HG02870 (cell line): ENCODE measurements around the gene PGA5.
"Not testable (repeated sequence)": the region's sequence is repeated elsewhere in the genome, so short reads cannot be mapped to it uniquely, and the experiment has no call there.

Source experiments
- ATAC-seq: cut with Tn5 transposase; IDR thresholded peaks from one replicate; pipeline ENCODE4 v1.9.1; 2021; ENCODE audit warnings: mild to moderate bottlenecking, moderate library complexity; ENCODE audit not compliant: unreplicated experiment

Gene PGA5

DNA sequence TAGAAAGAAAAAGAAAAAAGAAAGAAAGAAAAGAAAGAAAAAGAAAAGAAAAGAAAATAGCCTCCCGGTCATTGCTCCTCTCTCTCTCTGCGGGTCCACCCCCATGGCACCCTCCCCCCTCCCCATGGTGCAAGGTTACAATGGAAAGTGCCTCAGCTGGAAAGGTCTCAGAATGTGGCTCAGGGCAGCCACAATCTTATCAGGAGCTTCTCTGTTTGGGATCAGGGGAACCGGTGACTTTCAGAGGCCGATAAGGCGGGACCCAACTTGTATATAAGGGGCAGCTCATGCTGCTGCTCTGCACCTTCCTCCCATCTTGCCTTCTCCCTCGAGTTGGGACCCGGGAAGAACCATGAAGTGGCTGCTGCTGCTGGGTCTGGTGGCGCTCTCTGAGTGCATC lies at the start of gene PGA5:
TSS of gene PGA5 (plus strand) at position 301 of the 400 bp plus-strand sequence. CDS start at position 353, 52 bp downstream.
- not testable (repeated sequence) for ATAC-seq

DNA sequence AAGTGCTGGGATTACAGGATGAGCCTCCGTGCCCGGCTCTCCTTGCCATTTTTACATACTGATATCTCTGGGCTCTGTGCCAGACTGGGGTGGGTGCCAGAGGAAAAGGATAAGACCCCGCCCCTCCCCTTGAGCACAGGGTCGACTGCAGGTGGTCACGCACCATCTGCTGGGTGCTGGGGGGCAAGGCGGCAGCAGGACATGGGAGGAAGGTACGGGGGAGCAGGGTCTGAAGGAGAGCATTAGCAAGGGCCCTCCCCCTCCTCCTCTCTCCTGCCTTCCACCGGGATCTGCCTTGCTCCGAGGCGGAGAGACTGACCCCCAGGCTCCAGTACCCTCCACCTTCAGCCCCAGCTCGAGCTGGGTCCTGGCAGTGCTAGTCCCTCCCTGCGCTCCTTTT lies 47.4 kb upstream of the PGA5 start:
- ATAC-seq, result no peak

DNA sequence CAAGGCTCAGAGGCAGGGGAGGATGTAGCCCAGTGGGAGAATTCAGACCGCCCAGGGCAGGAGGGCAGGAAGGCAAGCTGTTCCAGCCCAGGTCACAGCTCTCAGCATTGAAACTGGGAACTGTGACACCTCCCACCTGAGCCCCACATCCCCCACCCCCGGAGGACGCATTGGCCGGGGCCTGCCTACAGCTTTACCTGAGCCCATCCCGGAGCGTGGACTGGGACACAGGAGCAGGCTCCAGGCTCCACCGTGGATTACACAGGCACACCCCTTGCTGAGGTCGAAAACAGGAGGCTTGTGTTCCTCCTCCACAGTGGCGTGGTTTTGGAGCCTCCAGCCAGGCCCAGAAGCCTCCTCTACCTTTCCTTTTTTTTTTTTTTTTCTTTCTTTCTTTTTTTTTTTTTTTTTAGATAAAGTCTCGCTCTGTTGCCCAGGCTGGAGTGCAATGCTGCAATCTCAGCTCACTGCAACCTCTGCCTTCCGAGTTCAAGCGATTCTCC lies 46.8 kb upstream of the PGA5 start:
- ATAC-seq, result no peak

DNA sequence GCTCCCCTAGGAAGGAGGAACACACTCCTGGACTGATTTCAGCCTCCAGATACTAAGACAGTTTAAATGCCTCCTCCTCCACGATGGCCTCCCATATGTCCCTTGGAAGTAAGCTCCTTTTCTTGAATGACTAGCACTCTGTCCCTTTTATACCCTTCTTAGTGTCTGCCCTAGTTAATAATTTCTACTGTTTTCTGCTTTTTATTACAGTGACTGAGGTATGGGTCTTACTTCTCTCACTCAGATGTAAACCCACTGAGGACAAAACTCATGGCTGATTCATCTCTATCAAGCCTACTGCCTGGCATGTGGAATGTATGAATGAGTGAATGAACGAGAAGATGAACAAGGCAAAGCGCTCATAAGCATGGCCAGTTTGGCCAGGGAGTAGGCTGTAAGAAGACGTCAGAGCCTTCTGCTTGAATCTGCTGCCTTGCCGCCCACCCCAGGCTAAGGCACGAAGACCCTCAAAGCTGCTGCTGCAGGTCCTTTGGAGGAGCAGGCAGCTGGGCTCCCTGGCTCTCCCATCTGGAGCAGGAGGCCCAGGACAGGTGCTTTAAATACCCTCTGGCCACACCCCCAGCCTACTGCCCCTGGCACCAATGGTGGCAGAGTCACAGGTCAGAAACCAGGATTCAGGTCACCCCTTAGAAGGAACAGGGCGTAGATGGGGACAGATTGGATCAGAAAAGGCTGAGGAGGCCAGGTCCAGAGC lies 45.8 kb upstream of the PGA5 start:
- no peak for ATAC-seq

DNA sequence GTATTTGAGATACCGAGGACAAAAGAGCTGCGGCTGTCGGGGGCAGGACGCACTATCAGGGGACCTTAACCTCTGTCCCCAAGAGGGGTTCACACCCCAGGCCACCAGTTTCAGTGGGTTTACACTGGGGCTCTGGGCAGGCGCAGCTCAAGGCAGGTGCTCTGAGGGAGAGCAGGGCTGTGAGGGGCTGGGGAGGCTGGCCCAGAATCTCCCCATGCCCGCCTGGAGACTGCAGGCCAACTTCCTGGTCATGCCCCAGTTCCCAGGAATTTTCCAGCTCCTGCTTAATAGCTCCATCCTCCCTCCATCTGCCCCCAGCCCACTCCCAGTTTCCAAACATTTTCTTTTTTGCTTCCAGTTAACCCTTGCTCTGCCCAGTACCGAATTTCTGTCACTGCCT lies 45.3 kb upstream of the PGA5 start:
- ATAC-seq, result no peak

DNA sequence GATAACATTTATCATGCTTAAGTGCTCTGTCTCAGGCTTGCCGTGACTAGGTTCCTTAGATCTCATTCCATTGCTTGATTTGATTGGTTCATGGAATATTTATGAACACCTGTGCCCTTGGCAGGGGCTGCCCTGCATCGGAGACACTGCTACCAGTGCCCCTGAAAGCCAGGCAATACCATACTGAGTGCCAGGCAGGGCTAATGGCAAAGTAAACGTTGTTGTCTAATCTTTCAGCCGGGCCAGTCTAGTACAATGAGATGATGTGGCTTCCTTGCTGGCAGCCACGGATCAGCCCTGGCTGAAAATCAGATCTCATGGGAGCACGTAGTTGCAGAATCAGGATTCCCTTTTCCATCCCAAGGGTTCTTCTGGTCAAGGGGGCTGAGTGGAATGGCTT lies 42.6 kb upstream of the PGA5 start:
- no peak for ATAC-seq

DNA sequence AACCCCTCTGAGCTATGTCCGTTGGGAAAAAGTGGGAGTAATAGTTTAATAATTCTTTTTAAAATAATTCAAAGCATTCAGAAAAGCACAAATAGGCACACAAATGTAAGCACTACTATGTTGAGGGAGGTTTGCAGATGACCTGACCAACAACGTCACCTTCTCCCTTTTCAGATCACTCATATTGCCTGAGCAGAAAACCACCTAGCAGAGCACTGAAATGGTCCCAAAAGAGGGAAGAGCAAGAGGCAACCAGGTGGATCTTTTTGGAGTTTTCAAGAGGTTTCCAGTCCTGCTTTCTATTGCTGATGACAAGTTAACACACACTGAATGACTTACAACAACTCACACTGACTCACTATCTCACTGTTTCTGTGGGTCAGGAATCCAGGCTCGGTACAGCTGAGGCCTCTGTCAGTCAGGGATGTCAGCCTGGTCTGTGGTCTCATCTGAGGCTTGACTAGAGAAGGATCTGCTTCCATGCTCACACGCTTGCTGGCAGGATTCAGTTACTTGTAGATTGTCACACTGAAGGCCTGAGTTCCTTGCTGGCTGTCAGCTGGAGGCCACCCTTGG lies 41.9 kb upstream of the PGA5 start:
- no peak for ATAC-seq

DNA sequence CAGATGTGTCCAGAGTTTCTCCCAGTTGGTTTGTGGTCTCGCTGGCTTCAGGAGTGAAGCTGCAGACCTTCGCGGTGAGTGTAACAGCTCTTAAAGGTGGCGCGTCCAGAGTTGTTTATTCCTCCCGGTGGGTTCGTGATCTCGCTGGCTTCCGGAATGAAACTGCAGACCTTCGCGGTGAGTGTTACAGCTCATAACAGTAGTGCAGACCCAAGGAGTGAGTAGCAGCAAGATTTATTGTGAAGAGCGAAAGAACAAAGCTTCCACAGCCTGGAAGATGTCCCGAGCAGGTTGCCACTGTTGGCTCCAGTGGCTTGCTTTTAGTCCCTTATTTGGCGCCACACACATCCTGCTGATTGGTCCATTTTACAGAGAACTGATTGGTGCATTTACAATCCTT lies 39.5 kb upstream of the PGA5 start:
- ATAC-seq, result no peak

DNA sequence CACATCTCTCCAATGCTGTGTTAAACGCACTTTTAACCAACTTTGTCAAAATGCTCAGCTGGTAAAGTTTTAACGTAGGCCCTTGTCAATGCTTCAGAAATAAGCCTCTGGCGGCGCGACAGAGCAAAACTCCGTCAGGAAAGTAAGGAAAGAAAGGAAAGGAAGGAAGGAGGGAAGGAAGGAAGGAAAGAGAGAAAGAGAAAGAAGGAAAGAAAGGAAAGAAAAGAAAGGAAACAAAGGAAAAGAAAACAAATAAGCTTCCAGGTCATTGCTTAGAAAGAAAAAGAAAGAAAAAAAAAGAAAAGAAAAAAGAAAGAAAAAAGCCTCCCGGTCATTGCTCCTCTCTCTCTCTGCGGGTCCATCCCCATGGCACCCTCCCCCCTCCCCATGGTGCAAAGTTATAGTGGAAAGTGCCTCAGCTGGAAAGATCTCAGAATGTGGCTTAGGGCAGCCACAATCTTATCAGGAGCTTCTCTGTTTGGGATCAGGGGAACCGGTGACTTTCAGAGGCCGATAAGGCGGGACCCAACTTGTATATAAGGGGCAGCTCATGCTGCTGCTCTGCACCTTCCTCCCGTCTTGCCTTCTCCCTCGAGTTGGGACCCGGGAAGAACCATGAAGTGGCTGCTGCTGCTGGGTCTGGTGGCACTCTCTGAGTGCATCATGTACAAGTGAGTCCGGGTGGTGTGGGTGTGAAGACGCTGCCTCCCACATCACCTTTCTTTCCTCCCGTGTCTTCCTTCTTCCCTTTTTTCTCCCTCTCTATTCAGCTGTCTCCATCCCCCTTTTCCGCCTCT lies 37.8 kb upstream of the PGA5 start, which contains the start of gene PGA3:
TSS of gene PGA3 (plus strand) at position 566 of the 797 bp plus-strand sequence. CDS start at position 616, 50 bp downstream.
- ATAC-seq, result not testable (repeated sequence)

DNA sequence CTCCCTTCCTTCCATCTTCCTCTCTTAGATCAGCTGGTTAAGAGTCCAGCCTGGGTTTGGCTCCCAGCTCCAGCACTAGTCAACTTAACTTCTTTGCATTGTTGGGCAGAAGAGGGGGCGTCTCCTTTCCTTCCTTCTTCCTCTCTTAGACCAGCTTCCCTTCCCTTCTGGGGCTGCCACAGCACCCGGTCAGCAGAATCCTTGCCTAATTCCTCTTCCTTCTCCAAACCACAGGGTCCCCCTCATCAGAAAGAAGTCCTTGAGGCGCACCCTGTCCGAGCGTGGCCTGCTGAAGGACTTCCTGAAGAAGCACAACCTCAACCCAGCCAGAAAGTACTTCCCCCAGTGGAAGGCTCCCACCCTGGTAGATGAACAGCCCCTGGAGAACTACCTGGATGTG lies 37.1 kb upstream of the PGA5 start:
- not testable (repeated sequence) for ATAC-seq

DNA sequence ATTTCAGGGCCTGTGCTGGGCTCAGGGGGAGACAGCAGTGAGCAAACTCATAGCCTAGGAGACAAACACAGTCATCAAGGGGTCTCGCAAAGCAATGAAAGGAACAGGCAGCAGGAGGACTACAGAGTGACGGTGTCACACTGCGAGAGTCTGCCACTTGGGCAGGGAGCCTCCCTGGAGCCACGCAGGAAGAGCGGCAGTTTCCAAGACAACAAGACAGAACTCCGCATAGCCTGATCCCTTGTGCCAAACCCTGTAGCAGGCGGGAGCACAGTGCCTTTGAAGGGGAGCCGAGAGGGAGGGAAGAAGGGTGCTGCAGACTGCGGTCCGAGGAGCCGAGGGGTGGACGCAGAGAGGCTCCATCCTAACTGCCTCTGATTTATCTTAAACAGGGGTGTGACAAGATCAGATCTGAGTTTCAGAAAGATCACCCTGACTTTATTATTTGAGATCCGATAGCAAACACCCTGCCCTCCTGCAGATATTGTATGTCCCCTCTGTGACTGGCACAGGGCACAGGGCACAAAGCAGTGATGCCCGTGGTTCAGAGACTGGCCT lies 36.4 kb upstream of the PGA5 start:
- not testable (repeated sequence) for ATAC-seq

DNA sequence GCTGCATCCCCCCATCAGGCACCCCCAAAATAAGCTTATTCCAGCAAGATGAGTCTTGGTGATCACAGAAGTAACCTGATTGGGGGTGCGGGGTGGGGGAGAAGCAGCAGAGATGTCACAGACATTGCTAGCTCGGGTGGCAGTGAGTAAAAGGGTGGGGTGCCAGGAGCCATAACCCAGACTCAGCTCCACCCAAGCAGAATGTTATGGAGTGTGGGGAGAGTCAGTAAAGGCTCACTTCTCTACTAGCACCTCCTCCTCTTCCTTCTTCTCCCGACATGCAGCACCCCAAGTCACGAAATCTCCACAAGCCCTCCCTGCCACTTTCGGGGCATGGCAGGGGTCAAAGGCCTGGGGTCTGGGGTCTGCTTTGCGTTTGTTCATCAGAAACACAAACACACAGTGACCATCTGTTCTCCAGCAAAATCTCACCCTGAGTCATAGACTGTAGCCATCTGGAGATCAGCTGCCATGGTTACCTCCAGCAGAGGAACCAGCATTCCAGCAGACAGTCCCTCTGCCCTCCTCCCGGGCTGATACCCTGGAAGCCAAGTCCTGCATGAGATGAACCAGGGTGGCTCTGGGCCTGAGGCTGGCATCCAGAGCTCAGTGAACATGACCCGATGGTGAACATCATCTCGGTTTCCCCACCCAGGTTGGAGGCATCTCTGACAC lies 33.2 kb upstream of the PGA5 start:
- ATAC-seq, result not testable (repeated sequence)

DNA sequence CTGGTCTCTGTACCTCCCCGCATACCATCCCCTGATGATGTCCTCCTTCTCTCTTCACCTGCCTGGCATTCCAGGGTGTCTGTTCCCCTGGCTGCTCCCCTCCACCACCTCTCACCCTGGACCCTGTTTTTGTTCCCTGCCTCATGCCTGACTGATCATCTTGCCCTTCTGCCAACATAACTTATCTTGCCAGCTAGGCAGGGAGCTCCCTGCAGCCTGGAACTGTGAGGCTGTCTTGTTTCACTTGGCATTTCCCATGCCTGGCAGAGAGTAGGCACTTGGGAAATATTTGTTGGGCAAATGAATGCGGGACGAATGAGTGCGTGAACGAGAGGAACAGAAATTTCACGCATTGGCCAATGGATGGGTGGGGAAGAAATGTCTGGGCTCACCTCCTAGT lies 30.3 kb upstream of the PGA5 start:
- not testable (repeated sequence) for ATAC-seq

DNA sequence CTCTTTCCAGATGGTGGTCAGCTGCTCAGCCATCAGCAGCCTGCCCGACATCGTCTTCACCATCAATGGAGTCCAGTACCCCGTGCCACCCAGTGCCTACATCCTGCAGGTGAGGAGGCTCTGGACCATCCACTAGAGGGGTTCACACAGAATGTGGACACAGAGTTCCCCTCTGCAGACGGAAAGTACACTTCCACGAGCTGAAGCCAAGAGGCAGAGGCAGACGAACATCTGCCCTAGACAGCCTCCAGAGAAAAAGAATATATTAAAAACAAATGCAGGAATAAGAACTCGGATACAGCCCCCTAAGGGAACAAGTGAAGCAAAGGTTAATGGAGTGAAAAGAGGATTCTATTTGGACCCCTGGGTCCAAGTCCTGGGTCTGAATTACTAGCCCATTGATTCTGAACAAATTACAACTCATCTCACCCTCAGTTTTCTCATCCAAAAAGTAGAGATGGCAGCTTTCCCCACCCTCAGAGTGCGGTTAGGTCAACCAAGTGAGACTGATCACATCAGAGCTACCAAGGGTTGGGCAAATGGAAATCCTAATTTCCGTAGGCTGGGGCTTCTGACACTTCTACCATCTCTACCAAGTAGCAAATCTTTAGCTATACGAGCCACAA lies 29.5 kb upstream of the PGA5 start:
- ATAC-seq, result not testable (repeated sequence)

DNA sequence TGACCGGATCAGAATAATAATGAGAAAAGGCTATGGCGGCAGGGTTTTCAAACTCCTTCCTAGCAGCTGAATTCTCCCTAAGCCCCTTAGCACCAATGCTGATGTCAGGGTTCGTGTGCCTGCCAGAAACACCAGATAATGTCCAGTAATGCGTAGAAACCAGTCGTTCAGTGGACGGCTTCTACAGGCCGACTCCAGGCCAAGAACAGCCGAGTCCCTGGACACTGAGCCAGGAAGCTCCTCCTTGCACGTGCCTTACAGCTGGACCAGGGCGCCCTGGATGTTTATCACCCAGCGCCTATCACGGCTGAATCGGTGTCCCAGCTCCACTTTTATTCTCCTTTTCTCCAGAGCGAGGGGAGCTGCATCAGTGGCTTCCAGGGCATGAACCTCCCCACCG lies 28.8 kb upstream of the PGA5 start:
- ATAC-seq, result not testable (repeated sequence)

DNA sequence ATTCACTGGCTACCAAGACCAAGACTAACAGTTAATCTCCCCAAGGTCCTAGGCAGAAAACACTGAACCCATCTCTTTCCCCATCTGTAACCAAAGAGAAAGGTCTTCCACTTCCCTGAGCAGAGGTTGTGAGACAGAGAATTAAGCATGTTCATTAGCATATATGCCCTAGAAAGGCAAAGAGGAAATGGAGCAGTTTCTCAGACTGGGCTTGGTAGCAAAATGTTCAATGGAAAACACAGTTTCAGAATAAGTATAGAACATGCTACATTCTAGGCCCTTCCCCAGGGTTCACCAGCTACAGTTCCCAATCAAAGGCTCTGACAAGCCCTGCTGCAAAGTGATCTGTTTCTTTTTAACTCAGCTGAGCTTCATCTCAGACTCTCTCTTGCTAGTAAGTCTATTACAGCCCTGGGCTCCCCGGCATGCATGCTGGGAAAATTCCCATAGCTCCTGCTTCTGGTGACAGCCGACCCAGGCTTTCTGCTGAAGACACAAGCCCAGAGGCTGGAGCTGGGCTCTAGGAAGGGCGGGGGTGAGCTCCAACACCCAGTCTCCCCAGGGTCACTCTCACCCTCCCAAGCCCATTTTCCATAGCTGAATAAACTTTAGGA lies 27.2 kb upstream of the PGA5 start:
- peak; percentile 38 for ATAC-seq

DNA sequence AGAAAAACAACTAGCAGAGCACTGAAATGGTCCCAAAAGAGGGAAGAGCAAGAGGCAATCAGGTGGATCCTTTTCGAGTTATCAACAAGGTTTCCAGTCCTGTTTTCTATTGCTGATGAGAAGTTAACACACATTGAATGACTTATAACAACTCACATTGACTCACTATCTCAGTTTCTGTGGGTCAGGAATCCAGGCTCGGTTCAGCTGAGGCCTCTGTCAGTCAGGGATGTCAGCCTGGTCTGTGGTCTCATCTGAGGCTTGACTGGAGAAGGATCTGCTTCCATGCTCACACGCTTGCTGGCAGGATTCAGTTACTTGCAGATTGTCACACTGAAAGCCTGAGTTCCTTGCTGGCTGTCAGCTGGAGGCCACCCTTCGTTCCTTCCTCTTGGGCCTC lies 22.7 kb upstream of the PGA5 start:
- not testable (repeated sequence) for ATAC-seq

DNA sequence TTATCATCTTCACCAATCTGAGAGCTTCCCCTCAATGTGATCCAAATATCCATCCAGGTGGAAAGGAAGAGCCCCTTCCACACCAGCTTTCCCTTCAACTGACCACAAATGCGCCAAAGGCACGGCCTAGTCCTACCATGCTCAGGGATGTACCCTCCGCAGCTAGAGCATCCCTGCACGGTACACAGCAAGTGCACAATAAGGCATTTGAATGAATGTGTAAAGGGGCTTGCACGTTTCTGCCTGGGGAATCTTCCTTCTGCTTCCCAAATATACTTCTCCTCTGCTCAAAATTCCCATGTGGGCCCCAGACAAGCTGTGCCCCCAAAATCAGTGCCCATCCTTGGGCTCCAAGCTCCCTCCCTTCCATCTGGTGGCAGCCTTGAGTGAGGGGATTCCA lies 22.0 kb upstream of the PGA5 start:
- ATAC-seq, result not testable (repeated sequence)

DNA sequence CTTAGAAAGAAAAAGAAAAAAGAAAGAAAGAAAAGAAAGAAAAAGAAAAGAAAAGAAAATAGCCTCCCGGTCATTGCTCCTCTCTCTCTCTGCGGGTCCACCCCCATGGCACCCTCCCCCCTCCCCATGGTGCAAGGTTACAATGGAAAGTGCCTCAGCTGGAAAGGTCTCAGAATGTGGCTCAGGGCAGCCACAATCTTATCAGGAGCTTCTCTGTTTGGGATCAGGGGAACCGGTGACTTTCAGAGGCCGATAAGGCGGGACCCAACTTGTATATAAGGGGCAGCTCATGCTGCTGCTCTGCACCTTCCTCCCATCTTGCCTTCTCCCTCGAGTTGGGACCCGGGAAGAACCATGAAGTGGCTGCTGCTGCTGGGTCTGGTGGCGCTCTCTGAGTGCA lies 18.9 kb upstream of the PGA5 start, which contains the start of gene PGA4:
TSS of gene PGA4 (plus strand) at position 301 of the 400 bp plus-strand sequence. CDS start at position 355, 54 bp downstream.
- not testable (repeated sequence) for ATAC-seq

DNA sequence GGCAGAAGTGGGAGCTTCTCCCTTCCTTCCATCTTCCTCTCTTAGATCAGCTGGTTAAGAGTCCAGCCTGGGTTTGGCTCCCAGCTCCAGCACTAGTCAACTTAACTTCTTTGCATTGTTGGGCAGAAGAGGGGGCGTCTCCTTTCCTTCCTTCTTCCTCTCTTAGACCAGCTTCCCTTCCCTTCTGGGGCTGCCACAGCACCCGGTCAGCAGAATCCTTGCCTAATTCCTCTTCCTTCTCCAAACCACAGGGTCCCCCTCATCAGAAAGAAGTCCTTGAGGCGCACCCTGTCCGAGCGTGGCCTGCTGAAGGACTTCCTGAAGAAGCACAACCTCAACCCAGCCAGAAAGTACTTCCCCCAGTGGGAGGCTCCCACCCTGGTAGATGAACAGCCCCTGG lies 18.3 kb upstream of the PGA5 start:
- not testable (repeated sequence) for ATAC-seq
